ENCODE data around the gene UNC80. TPM values are rescaled to one million over a fixed set of nuclear protein-coding genes. Genes with fewer than 3 reads are reported as not detected.

UNC80 gene
- total and polyA plus RNA-seq, 2 of the 4 experiments (the other 2 are of a cell fraction) = not detected

- H3K14ac ChIP-seq (replicated peaks; ENCODE audit: low read depth, low read length) = no peak overlapping the region
- peaks cover 7% of the 10 kb centered on the region for H3K9me3 ChIP-seq (ENCODE audit: control insufficient read depth, insufficient read depth, low read length)
- ChIA-PET CTCF (no interaction called here), POLR2A (ENCODE audit: unreplicated experiment) (no interaction called here)
- no peak overlapping the region for H2BK15ac ChIP-seq (ENCODE audit: low read depth, low read length)
- H4K20me1 ChIP-seq (ENCODE audit: insufficient read depth, low read length) = no peaks in the 10 kb centered on the region
- TF ChIP-seq, protein P1, sequence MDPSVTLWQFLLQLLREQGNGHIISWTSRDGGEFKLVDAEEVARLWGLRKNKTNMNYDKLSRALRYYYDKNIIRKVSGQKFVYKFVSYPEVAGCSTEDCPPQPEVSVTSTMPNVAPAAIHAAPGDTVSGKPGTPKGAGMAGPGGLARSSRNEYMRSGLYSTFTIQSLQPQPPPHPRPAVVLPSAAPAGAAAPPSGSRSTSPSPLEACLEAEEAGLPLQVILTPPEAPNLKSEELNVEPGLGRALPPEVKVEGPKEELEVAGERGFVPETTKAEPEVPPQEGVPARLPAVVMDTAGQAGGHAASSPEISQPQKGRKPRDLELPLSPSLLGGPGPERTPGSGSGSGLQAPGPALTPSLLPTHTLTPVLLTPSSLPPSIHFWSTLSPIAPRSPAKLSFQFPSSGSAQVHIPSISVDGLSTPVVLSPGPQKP (IDR thresholded peaks at IDR 0.05; ENCODE audit: borderline replicate concordance, low read depth, low read length) = no peak
- TF ChIP-seq RFX5 (IDR thresholded peaks at IDR 0.05; ENCODE audit: low read depth, low read length) (no peak), SMC3 (IDR thresholded peaks at IDR 0.05; ENCODE audit: low read depth, low read length) (no peak), CTCF (conservative IDR thresholded peaks at IDR 0.05; ENCODE audit: low read depth, low read length) (no peak), MAZ (IDR thresholded peaks at IDR 0.05; ENCODE audit: borderline replicate concordance, low read depth, low read length) (no peak), MAFK (IDR thresholded peaks at IDR 0.05; ENCODE audit: low read depth, low read length) (no peak), POLR2A (IDR thresholded peaks at IDR 0.05; ENCODE audit: low read depth, low read length) (no peak), BHLHE40 (IDR thresholded peaks at IDR 0.05; ENCODE audit: low read depth, low read length) (no peak), FOS (IDR thresholded peaks at IDR 0.05; ENCODE audit: low read depth, low read length) (no peak), RCOR1 (IDR thresholded peaks at IDR 0.05; ENCODE audit: insufficient replicate concordance, low read length) (no peak), CEBPB (IDR thresholded peaks at IDR 0.05; ENCODE audit: low read depth, low read length) (no peak)
- TF ChIP-seq, protein P2, sequence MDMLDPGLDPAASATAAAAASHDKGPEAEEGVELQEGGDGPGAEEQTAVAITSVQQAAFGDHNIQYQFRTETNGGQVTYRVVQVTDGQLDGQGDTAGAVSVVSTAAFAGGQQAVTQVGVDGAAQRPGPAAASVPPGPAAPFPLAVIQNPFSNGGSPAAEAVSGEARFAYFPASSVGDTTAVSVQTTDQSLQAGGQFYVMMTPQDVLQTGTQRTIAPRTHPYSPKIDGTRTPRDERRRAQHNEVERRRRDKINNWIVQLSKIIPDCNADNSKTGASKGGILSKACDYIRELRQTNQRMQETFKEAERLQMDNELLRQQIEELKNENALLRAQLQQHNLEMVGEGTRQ (IDR thresholded peaks at IDR 0.05; ENCODE audit: low read depth, low read length) = no peak
- H4K91ac ChIP-seq (ENCODE audit: insufficient read depth, low read depth, low read length) = no peak overlapping the region
- H4K5ac ChIP-seq (ENCODE audit: low read depth, low read length) = no peak overlapping the region
- no peaks in the 10 kb centered on the region for H3K4me1 ChIP-seq (ENCODE audit: control insufficient read depth, insufficient read depth, low read length)
- intact Hi-C loops (cut with micrococcal nuclease) (no loop called here), in situ Hi-C loops (cut with MboI; ENCODE audit: low sequenced_read_pairs) (no loop called here), dilution Hi-C loops (cut with HindIII; ENCODE audit: low sequenced_read_pairs, unreplicated experiment) (no loop called here)
- no peak overlapping the region for H2BK20ac ChIP-seq (ENCODE audit: low read depth, low read length)
- H2AK9ac ChIP-seq (replicated peaks; ENCODE audit: low read depth, low read length, poor library complexity) = no peak overlapping the region
- no peak overlapping the region for H3K27ac ChIP-seq (ENCODE audit: insufficient read depth, low read length)
- no peak overlapping the region for H3K4ac ChIP-seq (ENCODE audit: low read depth, low read length)
- H3K4me2 ChIP-seq (ENCODE audit: low read depth, low read length) = no peak overlapping the region
- H2BK5ac ChIP-seq (ENCODE audit: low read depth, low read length, poor library complexity, severe bottlenecking) = no peak overlapping the region
- no peaks in the 10 kb centered on the region for H3K9me1 ChIP-seq (ENCODE audit: insufficient read depth, low read length)
- no TSS peak for BruUV-seq (replicated peaks)
- no CpG with 5 or more reads among the region's 8 CpGs for WGBS, 2 experiments (ENCODE audit: extremely low coverage in 2 of 2, insufficient read length in 1 of 2)
- H3K27me3 ChIP-seq (ENCODE audit: control insufficient read depth, insufficient read depth, low read length) = no peaks in the 10 kb centered on the region
- no peak overlapping the region for H4K8ac ChIP-seq (ENCODE audit: low read depth in 2 of 2, low read length in 2 of 2)
- H2BK120ac ChIP-seq (ENCODE audit: low read depth, low read length) = no peak overlapping the region
- ATAC-seq (ENCODE audit: low read depth) (no peak), DNase-seq (no peak)
- no peaks in the 10 kb centered on the region for H3K36me3 ChIP-seq (ENCODE audit: control insufficient read depth, insufficient read depth, low read length)
- no peak overlapping the region for H3K56ac ChIP-seq (ENCODE audit: extremely low read depth, insufficient read depth, low read length)
- H3K9ac ChIP-seq (ENCODE audit: low read depth, low read length) = no peak overlapping the region
- no peak overlapping the region for H2AFZ ChIP-seq (replicated peaks; ENCODE audit: low read length, poor library complexity)
- no peak overlapping the region for H3K23ac ChIP-seq (ENCODE audit: low read depth, low read length)
- no peak overlapping the region for H3K4me3 ChIP-seq (ENCODE audit: insufficient read depth, low read depth, low read length)
- no peak overlapping the region for H2AK5ac ChIP-seq (ENCODE audit: low read depth, low read length)
- no peaks in the 10 kb centered on the region for H3K79me1 ChIP-seq (ENCODE audit: low read depth in 1 of 2, low read length in 2 of 2)
- no peak overlapping the region for H3K18ac ChIP-seq (ENCODE audit: low read depth, low read length)
Measured at GRCh38 chr2:209817844-209818271, 46.2 kb downstream of the UNC80 start.

Data from IMR-90 (cell line).